PC-9 (cell line): ENCODE data around the gene TOMM34. TPM values are rescaled to one million over a fixed set of nuclear protein-coding genes. Genes with fewer than 3 reads are reported as not detected.

Experiments used
- BruUV-seq: library from RNA; stranded (reverse); fragments of 400-500 nt; replicated peaks from 2 replicates; lab custom pipeline; 2021; lab: Mats Ljungman, UMichigan
- CTCF ChIA-PET: fragments of 300-600 bp; sonication (Branson Sonifier 250); formaldehyde crosslinking; loops from one replicate; lab custom pipeline; 2022; ENCODE audit warnings: antibody characterized with exemption; lab: Charles Lee
- POLR2A ChIA-PET: fragments of 300-600 bp; sonication (Branson Sonifier 250); formaldehyde crosslinking; loops from one replicate; lab custom pipeline; 2022; ENCODE audit warnings: antibody characterized with exemption; ENCODE audit not compliant: unreplicated experiment; lab: Charles Lee
- DNase-seq, 2 experiments: peaks; one replicate each; pipeline versions ENCODE4 v3.0.0 to v3.0.0-alpha.2; 2015 to 2022; ENCODE audit warnings: mixed read lengths in 1 of 2
- H2AFZ ChIP-seq: fragments of 200-600 bp; sonication (generic); 2 replicates; pipeline ENCODE4 v1.8.1; 2017; ENCODE audit warnings: antibody characterized with exemption
- H3F3A ChIP-seq: fragments of 200-600 bp; sonication (generic); 2 replicates; pipeline ENCODE4 v1.8.1; 2017; ENCODE audit warnings: antibody characterized with exemption, mild to moderate bottlenecking, low read depth; ENCODE audit not compliant: insufficient read depth
- H3K27ac ChIP-seq: fragments of 200-600 bp; sonication (generic); 2 replicates; pipeline ENCODE4 v1.6.1; 2016; ENCODE audit warnings: mixed run types
- H3K27me3 ChIP-seq: fragments of 200-600 bp; sonication (generic); 2 replicates; pipeline ENCODE4 v1.6.1; 2016; ENCODE audit warnings: low read depth, mixed run types; ENCODE audit not compliant: insufficient read depth
- H3K36me3 ChIP-seq: fragments of 200-600 bp; sonication (generic); 2 replicates; pipeline ENCODE4 v1.6.1; 2016; ENCODE audit warnings: low read depth, mixed run types
- H3K4me1 ChIP-seq: fragments of 200-600 bp; sonication (generic); replicated peaks from 2 replicates; pipeline ENCODE4 v1.6.1; 2016; ENCODE audit warnings: mixed run types; ENCODE audit not compliant: insufficient read depth
- H3K4me2 ChIP-seq: fragments of 200-600 bp; sonication (generic); 2 replicates; pipeline ENCODE4 v1.6.1; 2017; ENCODE audit warnings: mixed run types
- H3K4me3 ChIP-seq: fragments of 200-600 bp; sonication (generic); 2 replicates; pipeline ENCODE4 v1.6.1; 2016; ENCODE audit warnings: mixed run types
- H3K79me2 ChIP-seq: fragments of 200-600 bp; sonication (generic); 2 replicates; pipeline ENCODE4 v1.6.1; 2017; ENCODE audit warnings: low read depth, mixed run types
- H3K9me2 ChIP-seq: fragments of 200-600 bp; sonication (generic); 2 replicates; pipeline ENCODE4 v1.8.1; 2017; ENCODE audit warnings: mild to moderate bottlenecking; ENCODE audit not compliant: insufficient read depth
- H3K9me3 ChIP-seq: fragments of 200-600 bp; sonication (generic); 2 replicates; pipeline ENCODE4 v1.8.1; 2016; ENCODE audit warnings: low read depth; ENCODE audit not compliant: insufficient read depth
- H4K20me1 ChIP-seq: fragments of 200-600 bp; sonication (generic); 2 replicates; pipeline ENCODE4 v1.8.1; 2017; ENCODE audit not compliant: insufficient read depth
- EZH2 ChIP-seq: fragments of 200-600 bp; sonication (generic); IDR thresholded peaks from 2 replicates; pipeline ENCODE4 v1.8.0; 2017; ENCODE audit warnings: antibody characterized with exemption, low read depth
- intact Hi-C: fragments of 100-400 bp; cut with micrococcal nuclease; formaldehyde crosslinking; loops from one replicate; pipeline ENCODE4 v1.10.0; 2022; ENCODE audit not compliant: unreplicated experiment
- total RNA-seq: library from RNA; stranded (reverse); gene quantifications from 2 replicates; pipeline ENCODE4 v1.2.3, GENCODE V29; 2021
- TF ChIP-seq, protein P1 (sequence below): fragments of 200-600 bp; sonication (generic); conservative IDR thresholded peaks from 2 replicates; pipeline ENCODE4 v1.6.1; 2017; ENCODE audit warnings: mixed run types, antibody characterized with exemption, mild to moderate bottlenecking, moderate library complexity

TOMM34 gene
- total RNA-seq, 1 experiment from 2014 or later, result 71.1 TPM

DNA sequence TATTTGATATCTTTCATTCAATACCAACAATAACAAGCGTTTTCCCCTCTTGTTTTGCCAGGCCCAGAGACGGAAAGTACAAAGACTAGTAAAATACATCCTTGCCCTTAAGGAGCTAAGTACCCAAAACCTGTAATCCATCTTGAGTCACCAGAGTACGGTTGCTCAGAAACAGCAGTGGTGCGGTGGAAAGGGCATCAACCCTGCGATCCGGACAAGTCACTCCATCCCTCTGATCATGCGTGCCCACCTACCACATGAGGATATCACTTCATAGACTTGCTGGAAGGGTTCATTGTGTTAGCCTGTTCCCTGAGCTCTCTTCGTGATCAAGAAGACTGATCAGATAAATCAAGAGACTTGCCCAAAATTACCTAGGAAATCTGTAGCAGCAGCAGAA is 1.9 kb downstream of the TOMM34 start:
- Histone ChIP-seq H3K9me2 (no peaks in the 10 kb centered on the region), H3K79me2 (peaks cover 51% of the 10 kb centered on the region), H3K36me3 (peaks cover 36% of the 10 kb centered on the region), H3K4me2 (peak overlapping the region; percentile 98), H3K4me3 (peak overlapping the region; percentile 97; the same call in 1 of the 2 replicates), H3K4me1 (peaks cover 35% of the 10 kb centered on the region), H3F3A (peaks cover 10% of the 10 kb centered on the region; the same call in 1 of the 2 replicates), H4K20me1 (peaks cover 5% of the 10 kb centered on the region; the same call in 1 of the 2 replicates), H3K27me3 (no peaks in the 10 kb centered on the region), H3K27ac (no peak overlapping the region), H3K9me3 (no peaks in the 10 kb centered on the region), H2AFZ (no peak overlapping the region)
- DNase-seq, result no peak
- TSS peak; percentile 31 for BruUV-seq
- intact Hi-C loops, result no loop called here
- no peak for TF ChIP-seq EZH2
- TF ChIP-seq, protein P1, sequence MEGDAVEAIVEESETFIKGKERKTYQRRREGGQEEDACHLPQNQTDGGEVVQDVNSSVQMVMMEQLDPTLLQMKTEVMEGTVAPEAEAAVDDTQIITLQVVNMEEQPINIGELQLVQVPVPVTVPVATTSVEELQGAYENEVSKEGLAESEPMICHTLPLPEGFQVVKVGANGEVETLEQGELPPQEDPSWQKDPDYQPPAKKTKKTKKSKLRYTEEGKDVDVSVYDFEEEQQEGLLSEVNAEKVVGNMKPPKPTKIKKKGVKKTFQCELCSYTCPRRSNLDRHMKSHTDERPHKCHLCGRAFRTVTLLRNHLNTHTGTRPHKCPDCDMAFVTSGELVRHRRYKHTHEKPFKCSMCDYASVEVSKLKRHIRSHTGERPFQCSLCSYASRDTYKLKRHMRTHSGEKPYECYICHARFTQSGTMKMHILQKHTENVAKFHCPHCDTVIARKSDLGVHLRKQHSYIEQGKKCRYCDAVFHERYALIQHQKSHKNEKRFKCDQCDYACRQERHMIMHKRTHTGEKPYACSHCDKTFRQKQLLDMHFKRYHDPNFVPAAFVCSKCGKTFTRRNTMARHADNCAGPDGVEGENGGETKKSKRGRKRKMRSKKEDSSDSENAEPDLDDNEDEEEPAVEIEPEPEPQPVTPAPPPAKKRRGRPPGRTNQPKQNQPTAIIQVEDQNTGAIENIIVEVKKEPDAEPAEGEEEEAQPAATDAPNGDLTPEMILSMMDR, result no peak
- CTCF ChIA-PET, result no interaction called here
- POLR2A ChIA-PET, result no interaction called here

DNA sequence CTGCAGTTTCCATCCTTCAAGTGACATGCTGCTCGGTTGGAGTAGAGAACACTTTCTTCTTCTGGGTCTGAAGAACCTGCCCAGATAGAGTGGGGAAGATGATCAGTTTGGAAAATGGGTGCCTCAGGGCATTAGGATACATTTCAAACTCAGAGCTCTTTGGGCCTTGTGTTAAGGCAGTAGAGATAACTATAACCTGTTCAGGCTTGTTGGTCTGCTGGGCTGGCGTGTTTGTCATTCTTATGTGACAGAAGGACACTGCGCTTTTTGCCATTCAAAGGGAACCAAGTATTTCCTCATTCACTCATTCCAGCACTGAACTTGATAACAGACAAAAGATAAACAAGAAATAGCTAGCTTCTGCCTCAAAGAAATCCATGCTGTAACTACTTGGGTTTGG is 3.8 kb downstream of the TOMM34 start:
- Histone ChIP-seq H3K36me3 (peaks cover 53% of the 10 kb centered on the region), H3K9me2 (no peaks in the 10 kb centered on the region), H3K4me3 (no peak overlapping the region), H3K9me3 (no peaks in the 10 kb centered on the region), H3K4me2 (no peak overlapping the region), H3K4me1 (peaks cover 20% of the 10 kb centered on the region), H4K20me1 (peaks cover 5% of the 10 kb centered on the region; the same call in 1 of the 2 replicates), H3K27me3 (no peaks in the 10 kb centered on the region), H3K27ac (no peak overlapping the region), H2AFZ (no peak overlapping the region), H3K79me2 (peaks cover 51% of the 10 kb centered on the region), H3F3A (peaks cover 22% of the 10 kb centered on the region; the same call in 1 of the 2 replicates)
- CTCF ChIA-PET, result no interaction called here
- no peak for TF ChIP-seq EZH2
- TF ChIP-seq, protein P1, result no peak
- no peak for DNase-seq
- POLR2A ChIA-PET, result no interaction called here
- no TSS peak for BruUV-seq
- intact Hi-C loops, result no loop called here

DNA sequence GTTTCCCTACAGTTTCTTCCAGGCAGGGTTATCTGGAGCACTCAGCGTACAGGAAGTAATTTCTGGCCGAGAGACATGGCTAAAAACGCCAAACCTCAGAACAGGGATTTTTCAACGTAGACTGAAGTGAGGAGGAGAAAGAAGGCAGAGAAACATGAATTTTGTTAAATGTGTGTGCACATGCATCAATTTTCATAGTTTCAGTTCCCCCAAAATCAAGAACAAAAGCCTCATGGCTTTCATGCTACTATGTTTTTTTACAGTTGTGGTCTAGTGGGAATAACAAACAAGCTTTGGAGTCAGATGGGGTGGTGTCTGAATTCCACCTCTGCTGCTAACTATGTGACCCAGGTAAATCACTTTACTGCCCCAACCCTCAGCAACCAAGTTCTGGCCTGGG is 4.9 kb downstream of the TOMM34 start:
- Histone ChIP-seq H3K4me3 (no peak overlapping the region), H3K79me2 (peaks cover 51% of the 10 kb centered on the region), H3K27me3 (no peaks in the 10 kb centered on the region), H3K27ac (no peak overlapping the region), H2AFZ (no peak overlapping the region), H3K9me3 (no peaks in the 10 kb centered on the region), H4K20me1 (peaks cover 5% of the 10 kb centered on the region; the same call in 1 of the 2 replicates), H3K9me2 (no peaks in the 10 kb centered on the region), H3K4me1 (peaks cover 10% of the 10 kb centered on the region), H3K36me3 (peaks cover 62% of the 10 kb centered on the region), H3F3A (peaks cover 24% of the 10 kb centered on the region; the same call in 1 of the 2 replicates), H3K4me2 (no peak overlapping the region)
- DNase-seq, result no peak
- TF ChIP-seq, protein P1, result no peak
- no peak for TF ChIP-seq EZH2
- BruUV-seq, result no TSS peak
- POLR2A ChIA-PET, result no interaction called here
- CTCF ChIA-PET, result no interaction called here
- intact Hi-C loops, result no loop called here
